Astrocyte (in vitro differentiated cells and primary cell): ENCODE measurements around the gene IRAK1. TPM values are rescaled to one million over a fixed set of nuclear protein-coding genes. Genes with fewer than 3 reads are reported as not detected.
A peak's percentile ranks its signal among the peaks of the same experiment; 100 is the strongest.

Experiments
- DNase-seq: peaks from one replicate; pipeline ENCODE4 v3.0.0-alpha.2; 2010; ENCODE audit warnings: low read depth
- FAIRE-seq: peaks from 2 replicates; lab custom pipeline; 2011; peaks lifted over from hg19 to GRCh38; lab: Jason Lieb, UNC
- H2AFZ ChIP-seq: 2 replicates; pipeline ENCODE4 v1.6.0; 2012; ENCODE audit warnings: low read depth, low read length, inconsistent platforms
- H3K27ac ChIP-seq: 2 replicates; pipeline ENCODE4 v1.5.1; 2011; ENCODE audit warnings: low read depth, low read length, inconsistent platforms
- H3K27me3 ChIP-seq: 2 replicates; pipeline ENCODE4 v1.6.0; 2011; ENCODE audit warnings: low read length, inconsistent platforms; ENCODE audit not compliant: insufficient read depth
- H3K36me3 ChIP-seq: 2 replicates; pipeline ENCODE4 v1.5.1; 2011; ENCODE audit warnings: low read length, inconsistent platforms; ENCODE audit not compliant: insufficient read depth
- H3K4me1 ChIP-seq: 2 replicates; pipeline ENCODE4 v1.5.1; 2011; ENCODE audit warnings: low read length, inconsistent platforms; ENCODE audit not compliant: insufficient read depth
- H3K4me2 ChIP-seq: 2 replicates; pipeline ENCODE4 v1.6.0; 2012; ENCODE audit warnings: low read length, inconsistent platforms
- H3K4me3 ChIP-seq: 2 replicates; pipeline ENCODE4 v1.5.1; 2011; ENCODE audit warnings: low read depth, mild to moderate bottlenecking, low read length, inconsistent platforms; ENCODE audit not compliant: insufficient read depth
- H3K79me2 ChIP-seq: 2 replicates; pipeline ENCODE4 v1.6.0; 2012; ENCODE audit warnings: mild to moderate bottlenecking, low read length, inconsistent platforms; ENCODE audit not compliant: insufficient read depth
- H3K9ac ChIP-seq: 2 replicates; pipeline ENCODE4 v1.6.0; 2012; ENCODE audit warnings: mild to moderate bottlenecking, low read length, inconsistent platforms
- H3K9me3 ChIP-seq: 2 replicates; pipeline ENCODE4 v1.5.1; 2012; ENCODE audit warnings: low read depth, mild to moderate bottlenecking, low read length, inconsistent platforms; ENCODE audit not compliant: insufficient read depth
- H4K20me1 ChIP-seq: 2 replicates; pipeline ENCODE4 v1.6.0; 2012; ENCODE audit warnings: low read length, inconsistent platforms; ENCODE audit not compliant: insufficient read depth
- H3K27ac Mint-ChIP-seq: one replicate; pipeline ENCODE4 v1.8.0; 2021; ENCODE audit warnings: mild to moderate bottlenecking, mixed read lengths; ENCODE audit not compliant: unreplicated experiment
- H3K27me3 Mint-ChIP-seq: one replicate; pipeline ENCODE4 v1.8.0; 2021; ENCODE audit warnings: low read depth, mixed read lengths; ENCODE audit not compliant: unreplicated experiment
- H3K36me3 Mint-ChIP-seq: one replicate; pipeline ENCODE4 v1.8.0; 2021; ENCODE audit warnings: low read depth, mixed read lengths; ENCODE audit not compliant: unreplicated experiment
- H3K4me1 Mint-ChIP-seq: one replicate; pipeline ENCODE4 v1.8.0; 2021; ENCODE audit warnings: low read depth, mixed read lengths; ENCODE audit not compliant: unreplicated experiment
- H3K4me3 Mint-ChIP-seq: one replicate; pipeline ENCODE4 v1.8.0; 2021; ENCODE audit warnings: mild to moderate bottlenecking, moderate library complexity, mixed read lengths; ENCODE audit not compliant: unreplicated experiment
- H3K9me3 Mint-ChIP-seq: one replicate; pipeline ENCODE4 v1.8.0; 2021; ENCODE audit warnings: mild to moderate bottlenecking, mixed read lengths; ENCODE audit not compliant: unreplicated experiment
- CTCF ChIP-seq: IDR thresholded peaks from 2 replicates; pipeline ENCODE4 v1.5.1; 2011; ENCODE audit warnings: low read depth, mild to moderate bottlenecking, inconsistent platforms, low read length, moderate library complexity; ENCODE audit not compliant: insufficient read depth
- EZH2 ChIP-seq: IDR thresholded peaks from 2 replicates; pipeline ENCODE4 v1.6.1; 2012; ENCODE audit warnings: mild to moderate bottlenecking, low read length, inconsistent platforms; ENCODE audit not compliant: insufficient read depth
- total RNA-seq: library from RNA; stranded (reverse); gene quantifications from 2 replicates; pipeline ENCODE4 v1.2.1, GENCODE V29; 2021

The IRAK1 gene
- total RNA-seq, 1 donor from 2014 or later = 69.6 TPM

- Mint-ChIP-seq H3K9me3 (no peaks in the 10 kb centered on the region), H3K36me3 (no peaks in the 10 kb centered on the region), H3K27me3 (no peaks in the 10 kb centered on the region), H3K4me1 (peaks cover 16% of the 10 kb centered on the region), H3K27ac (no peak overlapping the region), H3K4me3 (peak overlapping the region; percentile 87)
- H4K20me1 ChIP-seq = peaks cover under 1% of the 10 kb centered on the region
- FAIRE-seq = peak; percentile 80
- H3K9ac ChIP-seq = peak overlapping the region; percentile 82
- no peak overlapping the region for H2AFZ ChIP-seq
- peaks cover 20% of the 10 kb centered on the region for H3K4me1 ChIP-seq
- no peaks in the 10 kb centered on the region for H3K27me3 ChIP-seq
- H3K79me2 ChIP-seq = peaks cover 35% of the 10 kb centered on the region
- TF ChIP-seq CTCF = no peak
- H3K4me3 ChIP-seq = peak overlapping the region; percentile 64
- peak overlapping the region; percentile 58 for H3K27ac ChIP-seq
- peaks cover 2% of the 10 kb centered on the region for H3K36me3 ChIP-seq
- H3K4me2 ChIP-seq = peak overlapping the region; percentile 90
- DNase-seq = no peak
- H3K9me3 ChIP-seq = no peaks in the 10 kb centered on the region
Measured at GRCh38 chrX:154018518-154019060, 1.1 kb downstream of the IRAK1 start.

GRCh38 chrX:154017766-154018517 lies 1.8 kb downstream of the IRAK1 start:
- Histone ChIP-seq H3K36me3 (peaks cover 2% of the 10 kb centered on the region), H3K27me3 (no peaks in the 10 kb centered on the region), H3K27ac (no peak overlapping the region), H3K79me2 (peaks cover 35% of the 10 kb centered on the region), H3K9ac (peak overlapping the region; percentile 82), H3K4me1 (peaks cover 20% of the 10 kb centered on the region), H3K4me3 (peak overlapping the region; percentile 64), H3K4me2 (peak overlapping the region; percentile 90), H3K9me3 (no peaks in the 10 kb centered on the region), H2AFZ (no peak overlapping the region), H4K20me1 (peaks cover 7% of the 10 kb centered on the region)
- no peak for TF ChIP-seq CTCF
- TF ChIP-seq EZH2 = no peak
- peaks cover 14% of the 10 kb centered on the region for H3K4me1 Mint-ChIP-seq
- FAIRE-seq (no peak), DNase-seq (no peak)
- no peak overlapping the region for H3K27ac Mint-ChIP-seq
- H3K27me3 Mint-ChIP-seq = no peaks in the 10 kb centered on the region
- H3K9me3 Mint-ChIP-seq = no peaks in the 10 kb centered on the region
- H3K4me3 Mint-ChIP-seq = no peak overlapping the region
- no peaks in the 10 kb centered on the region for H3K36me3 Mint-ChIP-seq
